NCI-H748 (cell line): Measurements from ENCODE around the gene ETS2.
"Not testable (repeated sequence)": the region's sequence is repeated elsewhere in the genome, so short reads cannot be mapped to it uniquely, and the experiment has no call there.

ENCODE experiments used
- DNase-seq: peaks from one replicate; lab custom pipeline; 2025; ENCODE audit not compliant: unreplicated experiment; lab: John Stamatoyannopoulos, UW

ETS2 gene

GRCh38 chr21:38834725-38835124, 29.0 kb downstream of the ETS2 start:
- peak; percentile 73 for DNase-seq

- no peak for DNase-seq
These were observed 32.2 kb downstream of the ETS2 start for GRCh38 chr21:38837806-38838461.

GRCh38 chr21:38838598-38839327, 33.0 kb downstream of the ETS2 start:
- no peak for DNase-seq

GRCh38 chr21:38839328-38840286, 33.9 kb downstream of the ETS2 start:
- no peak for DNase-seq

GRCh38 chr21:38840456-38841300, 34.9 kb downstream of the ETS2 start:
- no peak for DNase-seq

- no peak for DNase-seq
These were observed 35.7 kb downstream of the ETS2 start for GRCh38 chr21:38841472-38841871.

GRCh38 chr21:38842079-38842478, 36.4 kb downstream of the ETS2 start:
- DNase-seq = no peak

GRCh38 chr21:38843379-38843778, 37.6 kb downstream of the ETS2 start:
- no peak for DNase-seq

- no peak for DNase-seq
These were observed 38.2 kb downstream of the ETS2 start for GRCh38 chr21:38843806-38844503.

GRCh38 chr21:38845374-38845773, 39.6 kb downstream of the ETS2 start:
- DNase-seq = not testable (repeated sequence)

GRCh38 chr21:38847556-38847955, 41.8 kb downstream of the ETS2 start:
- DNase-seq = no peak

- DNase-seq = no peak
These were observed 42.5 kb downstream of the ETS2 start for GRCh38 chr21:38848187-38848609.

- DNase-seq = no peak
These were observed 44.0 kb downstream of the ETS2 start for GRCh38 chr21:38849776-38850175.

- DNase-seq = no peak
These were observed 44.7 kb downstream of the ETS2 start for GRCh38 chr21:38850277-38850951.

- no peak for DNase-seq
These were observed 45.4 kb downstream of the ETS2 start for GRCh38 chr21:38851101-38851500.

- no peak for DNase-seq
These were observed 46.5 kb downstream of the ETS2 start for GRCh38 chr21:38852278-38852677.

GRCh38 chr21:38852708-38853107, 47.0 kb downstream of the ETS2 start:
- DNase-seq = no peak

GRCh38 chr21:38853421-38853919, 47.7 kb downstream of the ETS2 start:
- DNase-seq = no peak

- no peak for DNase-seq
These were observed 51.6 kb downstream of the ETS2 start for GRCh38 chr21:38857152-38857825.
